Stomach smooth muscle (tissue), 2 donors: ENCODE data around the gene ALDH1A1.

ENCODE experiments used
- H3K27ac ChIP-seq: one replicate; pipeline ENCODE4 v1.7.0; 2013; ENCODE audit warnings: mild to moderate bottlenecking, low read length, inconsistent platforms
- H3K27me3 ChIP-seq, 2 donors: one replicate each; pipeline ENCODE4 v1.7.0; 2013; ENCODE audit warnings: low read length in 2 of 2; ENCODE audit not compliant: insufficient read depth in 2 of 2, control insufficient read depth in 1 of 2
- H3K36me3 ChIP-seq, 2 donors: one replicate each; pipeline ENCODE4 v1.7.0; 2013; ENCODE audit warnings: low read length in 2 of 2; ENCODE audit not compliant: control insufficient read depth in 2 of 2, insufficient read depth in 2 of 2
- H3K4me1 ChIP-seq: one replicate; pipeline ENCODE4 v1.7.0; 2013; ENCODE audit warnings: low read length; ENCODE audit not compliant: control insufficient read depth, insufficient read depth
- H3K4me3 ChIP-seq, 2 donors: one replicate each; pipeline ENCODE4 v1.7.0; 2013; ENCODE audit warnings: low read length in 2 of 2
- H3K9ac ChIP-seq, 2 donors: one replicate each; pipeline ENCODE4 v1.7.0; 2013; ENCODE audit warnings: low read length in 2 of 2, mild to moderate bottlenecking in 1 of 2
- H3K9me3 ChIP-seq, 2 donors: one replicate each; pipeline ENCODE4 v1.7.0; 2013; ENCODE audit warnings: low read length in 2 of 2; ENCODE audit not compliant: control insufficient read depth in 2 of 2
- donor health status: healthy.
- donor health status: Pancreatic carcinoma.

The ALDH1A1 gene

DNA sequence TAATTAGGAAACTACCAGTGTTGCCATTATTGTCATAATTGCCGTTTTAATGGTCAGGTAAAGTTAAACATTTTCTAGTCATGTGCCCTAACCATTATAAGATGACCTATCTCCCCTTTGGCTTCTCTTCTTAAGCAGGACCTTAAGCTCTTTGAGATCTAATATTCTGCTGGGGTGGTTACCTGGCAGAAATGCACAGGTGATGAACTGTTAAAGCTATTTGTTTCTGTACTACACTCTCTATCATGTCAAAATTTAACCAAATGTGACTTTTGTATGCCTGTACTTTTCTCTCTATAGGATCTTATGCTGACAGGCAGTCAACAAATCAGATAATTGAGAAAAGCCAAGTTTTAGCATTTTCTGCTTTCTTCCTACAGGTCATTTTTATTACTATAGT lies 23.3 kb downstream of the ALDH1A1 start:
- Histone ChIP-seq H3K4me1 (no peaks in the 10 kb centered on the region), H3K9ac (no peak overlapping the region), H3K9me3 (no peaks in the 10 kb centered on the region), H3K27ac (no peak overlapping the region), H3K27me3 (no peaks in the 10 kb centered on the region), H3K4me3 (no peak overlapping the region), H3K36me3 (no peaks in the 10 kb centered on the region)

DNA sequence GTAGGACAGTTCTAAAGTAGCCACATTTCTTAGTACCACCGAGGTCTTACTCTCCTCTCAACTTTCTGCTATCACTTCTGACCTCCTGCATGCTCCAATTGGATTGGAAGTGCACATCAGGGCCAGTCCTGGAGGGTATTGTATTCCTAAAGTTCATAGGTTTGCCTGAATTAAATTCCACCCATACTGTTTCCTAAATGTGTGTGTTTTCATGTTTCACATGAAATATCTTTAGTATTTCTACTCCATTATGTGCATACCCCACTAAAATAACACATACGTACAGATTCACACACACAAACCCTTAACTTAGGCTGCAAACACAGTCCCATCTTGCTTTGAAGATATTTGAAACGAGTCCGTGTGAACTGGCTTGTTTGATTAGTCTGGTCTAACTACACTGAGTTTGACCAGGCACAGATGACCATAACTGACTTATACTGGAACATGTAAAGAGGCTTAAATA lies 24.8 kb downstream of the ALDH1A1 start:
- Histone ChIP-seq H3K9me3 (no peaks in the 10 kb centered on the region), H3K27ac (no peak overlapping the region), H3K9ac (no peak overlapping the region), H3K36me3 (no peaks in the 10 kb centered on the region), H3K4me1 (no peaks in the 10 kb centered on the region), H3K27me3 (no peaks in the 10 kb centered on the region), H3K4me3 (no peak overlapping the region)

DNA sequence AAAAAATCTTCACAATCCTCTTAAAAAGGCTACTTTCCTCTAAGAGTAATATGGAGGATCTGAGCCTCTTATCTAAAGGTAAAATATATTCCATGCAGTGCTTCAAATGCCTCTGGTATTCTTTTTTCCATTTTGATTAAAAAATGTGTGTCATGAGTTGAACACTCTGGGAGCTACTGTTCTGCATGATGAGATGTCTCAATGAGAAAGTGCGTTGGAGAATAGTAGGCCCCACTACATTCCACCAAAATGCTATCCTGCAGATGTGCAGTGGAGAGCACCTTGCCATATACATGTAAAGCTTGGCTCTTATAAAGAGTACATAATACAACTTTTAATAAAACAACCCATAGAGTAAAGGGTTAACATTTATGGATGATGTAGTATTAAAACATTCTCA lies 26.3 kb downstream of the ALDH1A1 start:
- H3K36me3 ChIP-seq = no peaks in the 10 kb centered on the region
- no peaks in the 10 kb centered on the region for H3K9me3 ChIP-seq
- H3K27me3 ChIP-seq = no peaks in the 10 kb centered on the region
- no peak overlapping the region for H3K27ac ChIP-seq
- H3K4me3 ChIP-seq = no peak overlapping the region
- H3K4me1 ChIP-seq = no peaks in the 10 kb centered on the region
- no peak overlapping the region for H3K9ac ChIP-seq

DNA sequence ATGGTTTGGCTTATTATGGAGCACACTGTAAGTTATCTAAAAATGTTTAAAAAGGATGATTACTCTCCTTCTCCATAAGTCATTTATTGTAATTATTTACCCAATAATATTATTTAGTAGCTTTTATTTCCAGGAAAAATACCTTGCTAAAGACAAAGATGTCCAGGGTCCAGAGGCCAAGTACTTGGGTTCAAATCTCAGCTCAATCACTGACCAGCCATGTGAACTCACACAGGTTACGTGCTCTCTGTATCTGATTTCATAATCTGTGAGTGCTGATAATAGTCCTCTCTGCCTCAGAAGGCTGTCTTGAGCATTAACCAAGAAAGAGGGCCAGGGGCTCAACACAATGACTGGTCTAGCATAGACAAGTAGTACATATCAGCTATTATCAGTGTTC lies 27.0 kb downstream of the ALDH1A1 start:
- no peak overlapping the region for H3K4me3 ChIP-seq
- no peaks in the 10 kb centered on the region for H3K4me1 ChIP-seq
- no peak overlapping the region for H3K9ac ChIP-seq
- no peak overlapping the region for H3K27ac ChIP-seq
- no peaks in the 10 kb centered on the region for H3K27me3 ChIP-seq
- no peaks in the 10 kb centered on the region for H3K36me3 ChIP-seq
- H3K9me3 ChIP-seq = no peaks in the 10 kb centered on the region

DNA sequence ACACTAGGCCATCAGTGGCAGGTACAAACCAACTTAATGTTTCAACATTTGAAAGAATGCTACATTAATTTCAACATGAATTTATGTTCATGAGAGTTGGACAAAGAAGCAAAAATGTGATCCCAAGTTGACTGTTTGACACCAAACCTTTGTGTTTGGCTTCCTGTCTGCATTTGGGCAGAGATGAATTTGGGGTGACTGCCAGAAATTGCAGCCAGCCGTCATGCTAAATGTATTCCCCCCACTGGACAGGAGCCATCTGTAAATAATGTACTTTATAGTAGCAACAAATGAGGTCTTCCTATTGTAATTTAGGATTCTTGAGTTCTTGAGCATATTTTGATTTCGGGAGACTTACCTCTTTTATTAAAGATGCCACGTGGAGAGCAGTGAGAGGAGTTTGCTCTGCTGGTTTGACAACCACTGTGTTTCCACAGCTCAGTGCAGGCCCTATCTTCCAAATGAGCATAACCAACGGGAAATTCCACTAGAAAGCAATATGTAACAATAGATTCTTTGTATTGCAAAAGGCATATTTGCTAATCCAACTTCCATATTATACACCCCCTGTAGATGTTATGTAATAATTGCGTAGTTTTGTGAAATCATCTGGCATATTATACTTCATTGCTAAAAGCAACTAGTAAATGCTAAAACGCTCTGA lies 27.6 kb downstream of the ALDH1A1 start:
- H3K4me3 ChIP-seq = no peak overlapping the region
- no peaks in the 10 kb centered on the region for H3K27me3 ChIP-seq
- no peaks in the 10 kb centered on the region for H3K36me3 ChIP-seq
- no peak overlapping the region for H3K9ac ChIP-seq
- H3K4me1 ChIP-seq = no peaks in the 10 kb centered on the region
- no peak overlapping the region for H3K27ac ChIP-seq
- H3K9me3 ChIP-seq = no peaks in the 10 kb centered on the region

DNA sequence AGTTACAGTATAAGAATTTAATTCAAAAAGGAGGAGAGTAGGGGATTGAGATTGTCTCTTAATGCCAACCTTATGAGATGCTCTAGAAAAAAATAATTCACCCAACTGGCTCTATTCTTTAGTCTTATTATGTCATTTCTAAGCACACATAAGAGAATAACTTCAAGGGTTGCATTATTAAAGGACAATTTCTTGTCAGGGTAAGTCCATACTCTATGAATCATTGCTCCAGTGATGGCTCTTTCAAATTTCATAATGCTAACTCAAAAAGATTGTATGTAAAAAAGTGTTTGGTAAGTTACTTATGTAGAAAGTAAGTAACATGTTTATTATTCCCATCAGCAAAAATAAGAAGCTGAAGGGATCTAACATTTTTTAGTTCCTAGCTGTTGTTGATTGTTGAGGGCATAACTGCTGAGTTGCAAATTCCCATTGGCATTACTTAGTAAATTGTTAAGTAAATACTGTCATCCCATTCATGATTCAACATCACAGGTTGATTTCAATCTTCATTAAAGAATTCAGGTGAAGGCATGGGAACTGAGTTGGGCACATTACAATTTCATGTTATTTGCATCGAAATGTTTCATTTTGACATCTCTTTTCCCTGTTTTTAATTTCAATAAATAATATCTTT lies 28.6 kb downstream of the ALDH1A1 start:
- Histone ChIP-seq H3K27me3 (no peaks in the 10 kb centered on the region), H3K27ac (no peak overlapping the region), H3K36me3 (no peaks in the 10 kb centered on the region), H3K9me3 (no peaks in the 10 kb centered on the region), H3K9ac (no peak overlapping the region), H3K4me1 (no peaks in the 10 kb centered on the region), H3K4me3 (no peak overlapping the region)

DNA sequence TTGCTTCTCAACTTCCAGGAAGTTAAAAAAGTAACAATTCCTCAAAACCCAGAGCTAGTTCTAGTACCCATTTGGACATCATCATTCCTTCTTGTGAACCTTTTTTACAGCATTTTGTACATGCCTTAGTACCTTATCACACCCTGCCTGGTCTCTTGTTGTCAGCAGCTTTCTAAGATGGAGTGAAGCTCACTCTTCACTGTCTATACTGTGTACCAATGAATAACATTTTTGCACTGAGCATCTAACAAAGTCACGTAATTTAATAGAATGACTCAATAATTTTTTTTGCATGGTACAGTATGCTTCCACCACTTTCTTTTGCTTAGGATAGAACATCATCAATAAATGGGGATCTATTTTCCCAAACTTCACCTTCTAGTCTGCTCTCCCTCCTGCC lies 29.8 kb downstream of the ALDH1A1 start:
- Histone ChIP-seq H3K27me3 (no peaks in the 10 kb centered on the region), H3K27ac (no peak overlapping the region), H3K36me3 (no peaks in the 10 kb centered on the region), H3K4me3 (no peak overlapping the region), H3K4me1 (no peaks in the 10 kb centered on the region), H3K9me3 (no peaks in the 10 kb centered on the region), H3K9ac (no peak overlapping the region)

DNA sequence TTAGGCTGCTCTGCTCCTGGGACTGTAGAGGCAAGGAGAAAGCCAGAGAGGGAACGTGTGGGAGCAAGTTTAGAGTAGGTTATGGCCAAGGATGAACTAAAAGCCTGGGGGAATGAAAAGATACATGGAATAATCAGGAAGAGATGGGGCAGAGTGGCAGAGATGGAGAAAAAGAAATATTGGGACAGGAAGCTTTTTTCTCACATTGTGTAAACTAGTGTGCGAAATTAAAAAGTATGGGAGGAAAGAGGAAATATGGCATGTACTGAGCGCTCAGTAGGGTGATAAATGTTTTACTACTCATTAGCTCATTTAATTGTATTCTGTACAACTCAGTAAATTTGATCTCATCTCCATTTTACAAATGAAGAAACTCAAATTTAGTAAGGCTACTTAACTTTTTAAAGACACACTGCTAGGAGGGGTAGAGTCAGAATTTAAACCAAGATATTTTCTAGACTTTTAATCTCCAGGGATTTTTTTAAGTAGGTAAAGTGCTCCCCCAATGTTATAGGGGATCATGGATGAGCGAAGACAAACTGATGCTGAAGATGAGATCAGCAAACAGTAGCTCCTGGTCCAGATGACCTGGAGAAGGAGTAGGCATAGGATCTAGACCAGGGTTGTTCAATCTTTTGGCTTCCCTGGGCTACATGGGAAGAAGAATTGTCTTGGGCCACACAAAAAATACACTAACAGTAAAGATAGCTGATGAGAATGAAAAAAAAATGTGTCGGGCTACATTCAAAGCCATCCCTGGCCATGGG lies 30.8 kb downstream of the ALDH1A1 start:
- no peak overlapping the region for H3K27ac ChIP-seq
- H3K36me3 ChIP-seq = no peaks in the 10 kb centered on the region
- H3K9me3 ChIP-seq = no peaks in the 10 kb centered on the region
- no peaks in the 10 kb centered on the region for H3K27me3 ChIP-seq
- H3K9ac ChIP-seq = no peak overlapping the region
- no peak overlapping the region for H3K4me3 ChIP-seq
- H3K4me1 ChIP-seq = no peaks in the 10 kb centered on the region

DNA sequence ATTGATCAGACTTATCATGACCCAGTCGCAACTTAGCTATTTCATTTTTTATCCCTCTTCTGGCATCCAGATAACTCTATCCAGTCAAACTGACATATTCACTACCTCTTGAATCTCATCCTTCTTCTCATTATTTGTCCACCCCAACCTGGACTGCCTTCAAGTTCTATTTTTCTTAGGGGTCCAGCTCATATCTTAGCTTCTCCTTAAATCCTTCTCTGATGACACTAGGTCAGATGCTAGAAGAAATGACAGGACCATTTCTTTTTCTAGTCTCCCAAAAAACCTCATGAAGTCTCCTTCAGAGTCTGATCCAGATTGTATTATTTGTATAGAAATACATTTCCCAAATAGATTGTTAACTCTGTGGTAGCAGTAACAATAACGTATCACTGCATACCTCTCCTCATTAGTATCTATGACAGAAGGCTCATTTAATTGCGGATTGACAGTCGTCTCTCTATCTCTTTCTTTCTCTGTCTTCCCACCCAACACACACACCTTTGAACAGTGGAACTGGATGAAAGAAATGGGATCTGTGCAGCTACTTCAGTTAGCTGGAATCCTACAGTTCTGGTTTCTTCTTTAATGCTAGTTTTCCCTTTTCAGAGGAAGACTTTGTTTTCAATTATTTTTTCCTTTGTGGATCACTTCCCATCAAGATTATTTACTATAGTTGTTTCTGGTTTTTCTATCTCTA lies 33.5 kb downstream of the ALDH1A1 start:
- Histone ChIP-seq H3K36me3 (no peaks in the 10 kb centered on the region), H3K27me3 (no peaks in the 10 kb centered on the region), H3K4me3 (no peak overlapping the region), H3K4me1 (no peaks in the 10 kb centered on the region), H3K9ac (no peak overlapping the region), H3K9me3 (no peaks in the 10 kb centered on the region), H3K27ac (no peak overlapping the region)

DNA sequence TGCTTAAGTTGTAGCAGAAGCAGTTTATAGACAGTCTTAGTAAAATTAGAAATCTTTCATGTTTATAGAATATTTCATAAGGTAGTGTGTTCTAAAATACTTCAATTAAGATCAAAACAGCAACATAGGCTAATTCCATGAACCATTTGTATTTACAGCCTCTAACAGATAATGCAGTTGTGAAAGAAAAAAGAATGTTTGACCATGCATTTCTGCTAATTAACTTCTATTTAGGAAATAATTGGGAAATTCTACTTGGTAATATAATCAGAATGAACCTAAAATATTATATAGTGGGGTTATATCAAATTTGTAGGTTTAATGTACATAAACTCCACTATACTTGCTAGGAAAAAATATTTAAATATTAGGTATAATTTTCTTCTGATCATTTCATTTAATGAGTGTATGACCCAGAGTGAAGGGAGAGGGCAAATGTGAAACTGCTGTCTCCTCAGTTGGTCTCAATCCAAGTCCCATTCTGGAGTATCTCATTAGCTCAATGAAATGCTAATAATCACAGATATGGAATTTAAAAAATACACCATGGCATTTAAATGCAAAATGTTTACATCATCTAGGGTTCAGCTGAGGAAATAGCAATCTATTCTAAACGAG lies 34.9 kb downstream of the ALDH1A1 start:
- Histone ChIP-seq H3K4me3 (no peak overlapping the region), H3K27ac (no peak overlapping the region), H3K4me1 (no peaks in the 10 kb centered on the region), H3K36me3 (no peaks in the 10 kb centered on the region), H3K9ac (no peak overlapping the region), H3K27me3 (no peaks in the 10 kb centered on the region), H3K9me3 (no peaks in the 10 kb centered on the region)
